ENCODE results near the gene KLHL24. TPM values are rescaled to one million over a fixed set of nuclear protein-coding genes. Genes with fewer than 3 reads are reported as not detected.

Gene KLHL24
- total and polyA plus RNA-seq, 2 of the 4 experiments (the other 2 are of a cell fraction): 5.7 to 25.6 TPM

GRCh38 chr3:183680061-183680460, 44.6 kb downstream of the KLHL24 start:
- Histone ChIP-seq H3K27ac (ENCODE audit: insufficient read depth, low read length) (no peak overlapping the region), H2BK15ac (ENCODE audit: low read depth, low read length) (no peak overlapping the region), H3K79me1 (ENCODE audit: low read depth in 1 of 2, low read length in 2 of 2) (no peaks in the 10 kb centered on the region), H3K27me3 (ENCODE audit: control insufficient read depth, insufficient read depth, low read length) (no peaks in the 10 kb centered on the region), H3K4ac (ENCODE audit: low read depth, low read length) (no peak overlapping the region), H4K5ac (ENCODE audit: low read depth, low read length) (no peak overlapping the region), H2BK20ac (ENCODE audit: low read depth, low read length) (no peak overlapping the region), H2BK5ac (ENCODE audit: low read depth, low read length, poor library complexity, severe bottlenecking) (no peak overlapping the region), H3K14ac (replicated peaks; ENCODE audit: low read depth, low read length) (no peak overlapping the region), H3K23ac (ENCODE audit: low read depth, low read length) (no peak overlapping the region), H3K9me1 (ENCODE audit: insufficient read depth, low read length) (no peaks in the 10 kb centered on the region), H4K20me1 (ENCODE audit: insufficient read depth, low read length) (no peaks in the 10 kb centered on the region), H2AK9ac (replicated peaks; ENCODE audit: low read depth, low read length, poor library complexity) (no peak overlapping the region), H2AK5ac (ENCODE audit: low read depth, low read length) (no peak overlapping the region), H3K36me3 (ENCODE audit: control insufficient read depth, insufficient read depth, low read length) (peaks cover 13% of the 10 kb centered on the region), H3K4me1 (ENCODE audit: control insufficient read depth, insufficient read depth, low read length) (no peaks in the 10 kb centered on the region), H3K56ac (ENCODE audit: extremely low read depth, insufficient read depth, low read length) (no peak overlapping the region), H3K9ac (ENCODE audit: low read depth, low read length) (no peak overlapping the region), H3K4me2 (ENCODE audit: low read depth, low read length) (no peak overlapping the region), H4K91ac (ENCODE audit: insufficient read depth, low read depth, low read length) (no peak overlapping the region), H3K9me3 (ENCODE audit: control insufficient read depth, insufficient read depth, low read length) (no peaks in the 10 kb centered on the region), H3K4me3 (ENCODE audit: insufficient read depth, low read depth, low read length) (no peak overlapping the region), H4K8ac (ENCODE audit: low read depth in 2 of 2, low read length in 2 of 2) (no peak overlapping the region), H3K18ac (ENCODE audit: low read depth, low read length) (no peak overlapping the region), H2AFZ (replicated peaks; ENCODE audit: low read length, poor library complexity) (no peak overlapping the region), H2BK120ac (ENCODE audit: low read depth, low read length) (no peak overlapping the region)
- ChIA-PET POLR2A (ENCODE audit: unreplicated experiment) (no interaction called here), CTCF (no interaction called here)
- DNase-seq: no peak
- dilution Hi-C loops (cut with HindIII; ENCODE audit: low sequenced_read_pairs, unreplicated experiment) (no loop called here), in situ Hi-C loops (cut with MboI; ENCODE audit: low sequenced_read_pairs) (no loop called here), intact Hi-C loops (cut with micrococcal nuclease) (no loop called here)
- TF ChIP-seq BHLHE40 (IDR thresholded peaks at IDR 0.05; ENCODE audit: low read depth, low read length) (no peak), CEBPB (IDR thresholded peaks at IDR 0.05; ENCODE audit: low read depth, low read length) (peak; percentile 15; the same call in 1 of the 2 replicates)
- no peak for ATAC-seq (ENCODE audit: low read depth)
- WGBS, 2 experiments (ENCODE audit: extremely low coverage in 2 of 2, insufficient read length in 1 of 2): no CpG with 5 or more reads among the region's 3 CpGs
- BruUV-seq (replicated peaks): no TSS peak
